GM19328 (cell line): ENCODE results near the gene EED.

Experiments used
- ATAC-seq: cut with Tn5 transposase; IDR thresholded peaks from one replicate; pipeline ENCODE4 v1.9.1; 2021; ENCODE audit warnings: mild to moderate bottlenecking, moderate library complexity; ENCODE audit not compliant: unreplicated experiment

EED gene, protein sequence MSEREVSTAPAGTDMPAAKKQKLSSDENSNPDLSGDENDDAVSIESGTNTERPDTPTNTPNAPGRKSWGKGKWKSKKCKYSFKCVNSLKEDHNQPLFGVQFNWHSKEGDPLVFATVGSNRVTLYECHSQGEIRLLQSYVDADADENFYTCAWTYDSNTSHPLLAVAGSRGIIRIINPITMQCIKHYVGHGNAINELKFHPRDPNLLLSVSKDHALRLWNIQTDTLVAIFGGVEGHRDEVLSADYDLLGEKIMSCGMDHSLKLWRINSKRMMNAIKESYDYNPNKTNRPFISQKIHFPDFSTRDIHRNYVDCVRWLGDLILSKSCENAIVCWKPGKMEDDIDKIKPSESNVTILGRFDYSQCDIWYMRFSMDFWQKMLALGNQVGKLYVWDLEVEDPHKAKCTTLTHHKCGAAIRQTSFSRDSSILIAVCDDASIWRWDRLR

GRCh38 chr11:86244522-86245368 lies at the start of gene EED:
Gene EED, plus strand, starts transcription at chr11:86244753. Its CDS starts 477 bp downstream, at chr11:86245230.
- peak; percentile 54 for ATAC-seq

- ATAC-seq, result no peak
Measured at GRCh38 chr11:86194998-86195397, 49.6 kb upstream of the EED start.

GRCh38 chr11:86196085-86196696 lies 48.4 kb upstream of the EED start:
- ATAC-seq, result no peak

- no peak for ATAC-seq
Measured at GRCh38 chr11:86196913-86197312, 47.6 kb upstream of the EED start.

- ATAC-seq, result no peak
Measured at GRCh38 chr11:86197448-86197847, 47.1 kb upstream of the EED start.

DNA sequence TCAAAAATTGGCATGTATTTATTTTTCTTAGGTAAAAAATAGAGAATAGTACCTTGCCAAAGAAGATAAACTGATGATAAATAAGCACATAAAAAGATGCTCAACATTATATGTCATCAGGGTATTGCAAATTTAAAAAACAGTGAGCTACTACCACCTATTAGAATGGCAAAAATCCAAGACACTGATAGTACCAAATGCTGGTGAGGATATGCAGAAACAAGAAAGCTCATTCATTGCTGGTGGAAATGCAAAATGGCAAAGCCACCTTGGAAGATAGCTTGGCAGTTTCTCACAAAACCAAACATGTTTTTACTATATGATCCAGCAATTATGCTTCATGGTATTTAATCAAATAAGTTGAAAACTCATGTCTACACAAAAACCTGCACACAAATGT lies 46.4 kb upstream of the EED start:
- ATAC-seq, result no peak

DNA sequence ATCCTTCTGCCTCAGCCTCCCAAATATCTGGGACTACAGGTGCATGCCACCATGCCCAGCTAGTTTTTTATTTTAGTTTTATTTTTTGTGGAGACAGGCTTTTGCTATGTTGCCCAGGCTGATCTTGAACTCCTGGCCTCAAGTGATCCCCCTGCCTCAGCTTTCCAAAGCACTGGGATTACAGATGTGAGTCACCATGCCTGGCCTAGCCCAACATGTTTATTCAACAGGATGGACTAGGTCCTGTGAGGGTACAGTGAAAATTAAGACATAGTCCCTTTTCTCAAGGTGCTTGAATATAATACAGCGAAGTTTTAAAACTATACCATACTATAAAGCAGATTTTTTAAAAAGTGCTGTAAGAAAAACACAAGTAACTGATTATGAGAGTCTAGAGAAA lies 45.2 kb upstream of the EED start:
- no peak for ATAC-seq

GRCh38 chr11:86201371-86201884 lies 43.1 kb upstream of the EED start:
- ATAC-seq, result no peak

DNA sequence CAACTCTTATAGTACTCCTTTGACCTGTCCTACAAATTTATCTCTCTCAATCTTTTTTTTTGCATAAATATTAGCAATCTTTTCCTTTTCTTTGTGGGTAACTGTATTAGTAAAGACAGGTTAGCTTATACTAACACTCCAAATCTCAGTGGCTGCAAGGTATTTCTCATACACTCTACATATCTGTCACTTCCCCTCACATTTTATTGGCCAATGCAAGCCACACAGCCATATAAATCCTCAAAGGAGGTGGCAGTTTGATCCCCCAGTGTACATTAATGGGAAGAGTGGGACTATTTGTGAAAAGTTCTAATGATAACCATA lies 42.6 kb upstream of the EED start:
- no peak for ATAC-seq

GRCh38 chr11:86204356-86204755 lies 40.2 kb upstream of the EED start:
- ATAC-seq, result no peak

- no peak for ATAC-seq
Measured at GRCh38 chr11:86205421-86206336, 38.9 kb upstream of the EED start.

- no peak for ATAC-seq
Measured at GRCh38 chr11:86206337-86206695, 38.2 kb upstream of the EED start.

- ATAC-seq, result no peak
Measured at GRCh38 chr11:86207413-86207812, 37.1 kb upstream of the EED start.

GRCh38 chr11:86208572-86208971 lies 36.0 kb upstream of the EED start:
- ATAC-seq, result no peak

GRCh38 chr11:86209806-86210657 lies 34.5 kb upstream of the EED start:
- ATAC-seq, result no peak

- ATAC-seq, result no peak
Measured at GRCh38 chr11:86210898-86211297, 33.7 kb upstream of the EED start.

- ATAC-seq, result no peak
Measured at GRCh38 chr11:86211619-86212018, 32.9 kb upstream of the EED start.

DNA sequence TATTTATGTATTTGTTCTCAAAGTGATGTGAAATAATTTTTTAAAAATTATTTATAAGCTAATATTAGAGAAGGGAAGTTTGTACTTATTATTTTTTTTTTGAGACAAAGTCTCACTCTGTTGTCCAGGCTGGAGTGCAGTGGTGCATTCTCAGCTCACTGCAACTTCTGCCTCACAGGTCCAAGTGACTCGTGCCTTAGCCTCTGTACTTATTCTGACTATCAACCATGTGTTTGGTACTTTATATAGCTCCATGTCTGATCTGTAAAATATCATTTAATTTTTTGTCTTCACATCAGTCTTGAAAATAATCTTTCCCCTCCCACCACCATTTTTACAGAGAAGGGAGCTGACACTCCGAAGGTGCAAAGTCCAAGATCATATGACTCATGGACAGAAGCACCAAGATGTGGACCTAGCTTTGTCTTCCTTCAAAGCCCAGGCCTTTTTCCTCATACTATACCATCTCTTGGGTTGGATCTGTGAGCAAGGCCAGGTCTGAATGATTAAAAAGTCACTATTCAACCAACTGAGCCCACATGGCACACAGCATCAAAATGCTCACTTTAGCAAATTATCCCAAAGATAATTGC lies 32.4 kb upstream of the EED start:
- ATAC-seq, result no peak

- ATAC-seq, result peak; percentile 40
Measured at GRCh38 chr11:86214710-86215109, 29.8 kb upstream of the EED start.
